A549 (cell line): ENCODE results near the gene CYLD. TPM values are rescaled to one million over a fixed set of nuclear protein-coding genes. Genes with fewer than 3 reads are reported as not detected.

Experiments
- ATAC-seq, 2 experiments: fragments of 200-7000 bp in 1 of 2; fragments of >200 bp in 1 of 2; cut with Nextera tagmentation in 1 of 2; cut with Tn5 transposase in 1 of 2; 3 replicates each; pipeline versions ENCODE4 v1.8.0 to v1.9.1; 2018 to 2020; ENCODE audit warnings: mild to moderate bottlenecking in 1 of 2, moderate library complexity in 1 of 2
- CTCF ChIA-PET: fragments of 300-600 bp; sonication (Branson Sonifier 250); formaldehyde crosslinking; extraction: SDS; loops from one replicate; lab custom pipeline; 2021; ENCODE audit warnings: antibody characterized with exemption, inconsistent platforms; lab: Yijun Ruan, JAX
- POLR2A ChIA-PET: fragments of 350-600 bp; formaldehyde crosslinking; extraction: SDS; loops from one replicate; lab custom pipeline; 2021; ENCODE audit warnings: antibody characterized with exemption, inconsistent platforms; lab: Yijun Ruan, JAX
- DNase-seq, 2 experiments: peaks; one replicate each; pipeline versions ENCODE4 v3.0.0 to v3.0.0-alpha.2; 2011 to 2016; ENCODE audit warnings: low read depth in 1 of 2, low spot score in 1 of 2
- FAIRE-seq: peaks from 2 replicates; lab custom pipeline; 2011; peaks lifted over from hg19 to GRCh38; lab: Jason Lieb, UNC
- H3K27ac ChIP-seq, 2 experiments: fragments of >200 bp; sonication (Bioruptor Twin); formaldehyde crosslinking; 3 replicates each; pipeline ENCODE4 v1.5.1; 2016 to 2017
- H3K4me1 ChIP-seq: fragments of >200 bp; sonication (Bioruptor Twin); formaldehyde crosslinking; 3 replicates; pipeline ENCODE4 v1.6.1; 2016
- H3K4me2 ChIP-seq: fragments of >200 bp; sonication (Bioruptor Twin); formaldehyde crosslinking; 3 replicates; pipeline ENCODE4 v1.6.1; 2016
- H3K4me3 ChIP-seq: fragments of >200 bp; sonication (Bioruptor Twin); formaldehyde crosslinking; 3 replicates; pipeline ENCODE4 v1.5.1; 2016
- H3K9me3 ChIP-seq: fragments of >200 bp; sonication (Bioruptor Twin); formaldehyde crosslinking; 3 replicates; pipeline ENCODE4 v1.6.1; 2016
- CBX8 ChIP-seq: fragments of 200-600 bp; sonication (generic); IDR thresholded peaks from 2 replicates; pipeline ENCODE4 v1.6.1; 2016
- ESRRA ChIP-seq: fragments of 150-350 bp; IDR thresholded peaks from 2 replicates; pipeline ENCODE4 v1.6.1; 2014; ENCODE audit warnings: mild to moderate bottlenecking, low read length, borderline replicate concordance
- FOSL2 ChIP-seq, 2 experiments: fragments of 450-650 bp in 1 of 2; fragments of >200 bp in 1 of 2; sonication (Bioruptor Twin) in 1 of 2; formaldehyde crosslinking; IDR thresholded peaks; 2 replicates each; pipeline versions ENCODE4 v1.5.0 to v1.6.1; 2016 to 2020; ENCODE audit warnings: mild to moderate bottlenecking in 1 of 2, moderate library complexity in 1 of 2
- GATA3 ChIP-seq: IDR thresholded peaks from 2 replicates; pipeline ENCODE4 v1.6.1; 2012; ENCODE audit warnings: borderline replicate concordance
- HDAC2 ChIP-seq: fragments of 200-600 bp; sonication (generic); IDR thresholded peaks from 2 replicates; pipeline ENCODE4 v1.6.1; 2016
- HOXB5 ChIP-seq: fragments of 250-450 bp; sonication (Bioruptor Pico); IDR thresholded peaks from 2 replicates; pipeline ENCODE4 v1.5.0; 2020; ENCODE audit warnings: mild to moderate bottlenecking, moderate library complexity
- JUN ChIP-seq, 2 experiments: fragments of >200 bp; sonication (Bioruptor Twin); formaldehyde crosslinking; IDR thresholded peaks; 2 replicates in 1 of 2; 3 replicates in 1 of 2; pipeline ENCODE4 v1.6.1; 2016 to 2017
- KDM1A ChIP-seq: fragments of 200-600 bp; sonication (generic); IDR thresholded peaks from 2 replicates; pipeline ENCODE4 v1.6.1; 2016; ENCODE audit warnings: low read depth, mild to moderate bottlenecking
- MAZ ChIP-seq: fragments of 150-350 bp; IDR thresholded peaks from 2 replicates; pipeline ENCODE4 v1.6.1; 2014; ENCODE audit warnings: antibody characterized with exemption, low read depth, low read length, borderline replicate concordance
- MYC ChIP-seq: IDR thresholded peaks from 2 replicates; pipeline ENCODE4 v1.6.1; 2012; ENCODE audit warnings: mild to moderate bottlenecking, inconsistent platforms, low read length, improper control_type of control experiment, borderline replicate concordance
- NPAS2 ChIP-seq: fragments of 250-450 bp; sonication (Bioruptor Pico); IDR thresholded peaks from 2 replicates; pipeline ENCODE4 v1.8.0; 2022; ENCODE audit warnings: mild to moderate bottlenecking, moderate library complexity, borderline replicate concordance
- POLR2AphosphoS2 ChIP-seq: conservative IDR thresholded peaks from 2 replicates; pipeline ENCODE4 v1.6.1; 2012; ENCODE audit warnings: low read length, improper control_type of control experiment, inconsistent platforms
- RAD21 ChIP-seq, 2 experiments: fragments of >200 bp in 1 of 2; sonication (Bioruptor Twin) in 1 of 2; formaldehyde crosslinking in 1 of 2; IDR thresholded peaks in 1 of 2; conservative IDR thresholded peaks in 1 of 2; 2 replicates in 1 of 2; 3 replicates in 1 of 2; pipeline ENCODE4 v1.6.1; 2012 to 2018; ENCODE audit warnings: inconsistent platforms in 1 of 2
- RNF2 ChIP-seq: fragments of 200-600 bp; sonication (generic); IDR thresholded peaks from 2 replicates; pipeline ENCODE4 v1.6.1; 2016; ENCODE audit warnings: low read depth, mild to moderate bottlenecking, antibody characterized with exemption, moderate library complexity, borderline replicate concordance
- TP53 ChIP-seq: fragments of 250-450 bp; sonication (Bioruptor Pico); IDR thresholded peaks from 2 replicates; pipeline ENCODE4 v1.5.0; 2021; ENCODE audit warnings: mild to moderate bottlenecking, moderate library complexity
- ZC3H11A ChIP-seq: fragments of 450-650 bp; IDR thresholded peaks from 2 replicates; pipeline ENCODE4 v1.6.1; 2014; ENCODE audit warnings: antibody characterized with exemption, mild to moderate bottlenecking
- ZFP36 ChIP-seq: fragments of 450-650 bp; IDR thresholded peaks from 2 replicates; pipeline ENCODE4 v1.6.1; 2014; ENCODE audit warnings: borderline replicate concordance; ENCODE audit not compliant: partially characterized antibody
- ZSCAN20 ChIP-seq: fragments of 250-450 bp; sonication (Bioruptor Pico); IDR thresholded peaks from 2 replicates; pipeline ENCODE4 v1.8.0; 2022; ENCODE audit warnings: mild to moderate bottlenecking, moderate library complexity
- WGBS: methylation state at CpG from one replicate; pipeline ENCODE4 v1.1.6; 2017; ENCODE audit errors: missing lambda C conversion rate; 5-methylcytosine and 5-hydroxymethylcytosine counted together
- polyA plus RNA-seq, 4 experiments: library from polyadenylated mRNA; depleted of rRNA in 3 of 4; stranded (reverse); fragments of >200 nt; fragmentation: RNase III in 1 of 4; extraction: RNeasy Plus Mini Kit Qiagen cat#74134 plus additional on column Dnase treatment in 1 of 4; gene quantifications; 2 replicates in 3 of 4; 3 replicates in 1 of 4; pipeline ENCODE4 v1.2.3, GENCODE V29; 2011 to 2017
- TF ChIP-seq, protein P1 (sequence below): fragments of >200 bp; sonication (Bioruptor Twin); formaldehyde crosslinking; IDR thresholded peaks from 3 replicates; pipeline ENCODE4 v1.6.1; 2016
- TF ChIP-seq, protein P2 (sequence below): fragments of 250-450 bp; sonication (Bioruptor Pico); IDR thresholded peaks from 2 replicates; pipeline ENCODE4 v1.5.0; 2020; ENCODE audit warnings: low read depth, mild to moderate bottlenecking, moderate library complexity

Gene CYLD
- polyA plus RNA-seq, 2 of the 4 experiments (the other 2 are of a cell fraction): 6.5 to 12.7 TPM

DNA sequence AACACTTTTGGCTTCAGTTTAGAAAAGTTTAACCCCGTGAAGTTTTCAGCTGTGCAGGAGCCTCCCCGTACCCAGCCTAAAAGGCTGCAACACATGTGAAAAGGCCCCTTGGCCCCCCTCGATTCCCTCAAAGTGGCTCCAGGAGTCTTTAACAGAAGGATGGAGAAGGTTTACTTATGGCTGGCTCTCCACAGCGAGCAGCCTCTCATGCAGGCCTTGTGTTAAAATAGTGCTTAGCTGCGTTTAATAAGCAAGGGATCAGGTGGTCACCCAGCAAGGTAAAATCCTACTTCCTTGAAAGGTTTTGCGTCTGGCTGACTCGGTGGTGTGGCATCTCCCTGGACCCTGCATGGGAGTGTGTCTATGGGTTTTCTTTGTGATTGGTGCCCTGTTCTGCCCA lies 8.4 kb upstream of the CYLD start:
- WGBS: 62% methylated on average over 7 of the region's 7 CpGs
- DNase-seq (no peak), FAIRE-seq (no peak), ATAC-seq (no peak)
- H3K9me3 ChIP-seq: no peaks in the 10 kb centered on the region
- no peaks in the 10 kb centered on the region for H3K4me1 ChIP-seq
- TF ChIP-seq RNF2: no peak
- TF ChIP-seq MAZ: no peak
- TF ChIP-seq ZSCAN20 (CRISPR knock-in tag): no peak
- TF ChIP-seq, protein P1, sequence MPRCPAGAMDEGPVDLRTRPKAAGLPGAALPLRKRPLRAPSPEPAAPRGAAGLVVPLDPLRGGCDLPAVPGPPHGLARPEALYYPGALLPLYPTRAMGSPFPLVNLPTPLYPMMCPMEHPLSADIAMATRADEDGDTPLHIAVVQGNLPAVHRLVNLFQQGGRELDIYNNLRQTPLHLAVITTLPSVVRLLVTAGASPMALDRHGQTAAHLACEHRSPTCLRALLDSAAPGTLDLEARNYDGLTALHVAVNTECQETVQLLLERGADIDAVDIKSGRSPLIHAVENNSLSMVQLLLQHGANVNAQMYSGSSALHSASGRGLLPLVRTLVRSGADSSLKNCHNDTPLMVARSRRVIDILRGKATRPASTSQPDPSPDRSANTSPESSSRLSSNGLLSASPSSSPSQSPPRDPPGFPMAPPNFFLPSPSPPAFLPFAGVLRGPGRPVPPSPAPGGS: no peak
- TF ChIP-seq HDAC2: no peak
- no peak for TF ChIP-seq CBX8
- TF ChIP-seq TP53 (CRISPR knock-in tag): no peak
- TF ChIP-seq POLR2AphosphoS2: no peak
- no peak for TF ChIP-seq MYC
- TF ChIP-seq RAD21 (conservative IDR thresholded peaks at IDR 0.05 in 1 of 2, IDR thresholded peaks at IDR 0.05 in 1 of 2): no peak
- no peak for TF ChIP-seq HOXB5 (CRISPR knock-in tag)
- TF ChIP-seq ZC3H11A: no peak
- no peak for TF ChIP-seq KDM1A
- POLR2A ChIA-PET: no interaction called here
- H3K4me2 ChIP-seq: no peak overlapping the region
- no peak overlapping the region for H3K27ac ChIP-seq
- CTCF ChIA-PET: interaction anchor here (1.0 kb wide), 1 partner anchor 13 kb away, joined by 3 read pairs; no protein-coding TSS in a partner anchor
- no peak overlapping the region for H3K4me3 ChIP-seq

- DNase-seq: no peak
- H3K4me2 ChIP-seq: no peak overlapping the region
- ChIA-PET CTCF (interaction anchor here (1.2 kb wide), 1 partner anchor 17 kb away, joined by 3 read pairs; no protein-coding TSS in a partner anchor), POLR2A (no interaction called here)
- H3K4me1 ChIP-seq: no peaks in the 10 kb centered on the region
- 25% methylated on average over 7 of the region's 7 CpGs for WGBS
- H3K4me3 ChIP-seq: no peak overlapping the region
- FAIRE-seq: no peak
- TF ChIP-seq FOSL2 (IDR thresholded peaks at IDR 0.05) (no peak), FOSL2 (CRISPR knock-in tag; IDR thresholded peaks at IDR 0.05) (peak; percentile 35; the same call in 1 of the 2 replicates), ESRRA (no peak)
- H3K27ac ChIP-seq: no peak overlapping the region
- H3K9me3 ChIP-seq: no peaks in the 10 kb centered on the region
- ATAC-seq: no peak
These were observed 6.2 kb upstream of the CYLD start for GRCh38 chr16:50735629-50736122.

- H3K27ac ChIP-seq: no peak overlapping the region
- H3K4me3 ChIP-seq: no peak overlapping the region
- WGBS: 36% methylated on average over 9 of the region's 9 CpGs
- POLR2A ChIA-PET: no interaction called here
- H3K9me3 ChIP-seq: no peaks in the 10 kb centered on the region
- H3K4me1 ChIP-seq: no peaks in the 10 kb centered on the region
- FAIRE-seq (no peak), ATAC-seq (no peak), DNase-seq (no peak)
- TF ChIP-seq HDAC2 (no peak), ZFP36 (no peak), GATA3 (no peak), MYC (no peak), TP53 (CRISPR knock-in tag) (no peak), JUN (IDR thresholded peaks at IDR 0.05) (no peak), NPAS2 (CRISPR knock-in tag) (no peak), FOSL2 (IDR thresholded peaks at IDR 0.05) (no peak), FOSL2 (CRISPR knock-in tag; IDR thresholded peaks at IDR 0.05) (no peak)
- TF ChIP-seq, protein P2, sequence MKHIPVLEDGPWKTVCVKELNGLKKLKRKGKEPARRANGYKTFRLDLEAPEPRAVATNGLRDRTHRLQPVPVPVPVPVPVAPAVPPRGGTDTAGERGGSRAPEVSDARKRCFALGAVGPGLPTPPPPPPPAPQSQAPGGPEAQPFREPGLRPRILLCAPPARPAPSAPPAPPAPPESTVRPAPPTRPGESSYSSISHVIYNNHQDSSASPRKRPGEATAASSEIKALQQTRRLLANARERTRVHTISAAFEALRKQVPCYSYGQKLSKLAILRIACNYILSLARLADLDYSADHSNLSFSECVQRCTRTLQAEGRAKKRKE (CRISPR knock-in tag): no peak
- CTCF ChIA-PET: interaction anchor here (1.2 kb wide), 1 partner anchor 17 kb away, joined by 3 read pairs; no protein-coding TSS in a partner anchor
- H3K4me2 ChIP-seq: no peak overlapping the region
These were observed 5.4 kb upstream of the CYLD start for GRCh38 chr16:50736448-50736847.
